ENCODE data around the gene MGAT5.

- TF ChIP-seq POLR2AphosphoS5 (IDR thresholded peaks at IDR 0.05): no peak
- TF ChIP-seq, protein P1, sequence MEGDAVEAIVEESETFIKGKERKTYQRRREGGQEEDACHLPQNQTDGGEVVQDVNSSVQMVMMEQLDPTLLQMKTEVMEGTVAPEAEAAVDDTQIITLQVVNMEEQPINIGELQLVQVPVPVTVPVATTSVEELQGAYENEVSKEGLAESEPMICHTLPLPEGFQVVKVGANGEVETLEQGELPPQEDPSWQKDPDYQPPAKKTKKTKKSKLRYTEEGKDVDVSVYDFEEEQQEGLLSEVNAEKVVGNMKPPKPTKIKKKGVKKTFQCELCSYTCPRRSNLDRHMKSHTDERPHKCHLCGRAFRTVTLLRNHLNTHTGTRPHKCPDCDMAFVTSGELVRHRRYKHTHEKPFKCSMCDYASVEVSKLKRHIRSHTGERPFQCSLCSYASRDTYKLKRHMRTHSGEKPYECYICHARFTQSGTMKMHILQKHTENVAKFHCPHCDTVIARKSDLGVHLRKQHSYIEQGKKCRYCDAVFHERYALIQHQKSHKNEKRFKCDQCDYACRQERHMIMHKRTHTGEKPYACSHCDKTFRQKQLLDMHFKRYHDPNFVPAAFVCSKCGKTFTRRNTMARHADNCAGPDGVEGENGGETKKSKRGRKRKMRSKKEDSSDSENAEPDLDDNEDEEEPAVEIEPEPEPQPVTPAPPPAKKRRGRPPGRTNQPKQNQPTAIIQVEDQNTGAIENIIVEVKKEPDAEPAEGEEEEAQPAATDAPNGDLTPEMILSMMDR (IDR thresholded peaks at IDR 0.05): no peak
Measured at GRCh38 chr2:134305109-134305491, 51.2 kb downstream of the MGAT5 start.
